Ishikawa (cell line): ENCODE data around the gene ADA.

Experiments
- CEBPB ChIP-seq: IDR thresholded peaks from 2 replicates; pipeline ENCODE4 v1.6.1; 2012
- EGR1 ChIP-seq: IDR thresholded peaks from 2 replicates; pipeline ENCODE4 v1.6.1; 2012
- EP300 ChIP-seq: IDR thresholded peaks from 2 replicates; pipeline ENCODE4 v1.6.1; 2012; ENCODE audit warnings: borderline replicate concordance
- MAX ChIP-seq: IDR thresholded peaks from 2 replicates; pipeline ENCODE4 v1.6.1; 2012
- NFIC ChIP-seq: IDR thresholded peaks from 2 replicates; pipeline ENCODE4 v1.6.1; 2012
- RAD21 ChIP-seq: IDR thresholded peaks from 2 replicates; pipeline ENCODE4 v1.6.1; 2012; ENCODE audit warnings: low read depth
- REST ChIP-seq: IDR thresholded peaks from 2 replicates; pipeline ENCODE4 v1.6.1; 2012; ENCODE audit warnings: low read depth, mild to moderate bottlenecking
- TAF1 ChIP-seq: IDR thresholded peaks from 2 replicates; pipeline ENCODE4 v1.6.1; 2012; ENCODE audit warnings: low read depth, mild to moderate bottlenecking
- TCF12 ChIP-seq: IDR thresholded peaks from 2 replicates; pipeline ENCODE4 v1.6.1; 2012; ENCODE audit warnings: low read depth
- TEAD4 ChIP-seq: IDR thresholded peaks from 2 replicates; pipeline ENCODE4 v1.6.1; 2012
- USF1 ChIP-seq: IDR thresholded peaks from 2 replicates; pipeline ENCODE4 v1.6.1; 2012
- YY1 ChIP-seq: IDR thresholded peaks from 2 replicates; pipeline ENCODE4 v1.6.1; 2012; ENCODE audit warnings: low read depth

GRCh38 chr20:44622501-44623270, 28.8 kb downstream of the ADA start:
- TF ChIP-seq CEBPB, result no peak
- no peak for TF ChIP-seq TAF1
- TF ChIP-seq EGR1, result no peak
- no peak for TF ChIP-seq RAD21
- TF ChIP-seq EP300, result no peak
- TF ChIP-seq USF1, result no peak
- TF ChIP-seq NFIC, result no peak
- TF ChIP-seq MAX, result no peak
- no peak for TF ChIP-seq YY1
- no peak for TF ChIP-seq TCF12
- no peak for TF ChIP-seq REST
- TF ChIP-seq TEAD4, result no peak
